ENCODE results near the gene TRPM2.

GRCh38 chr21:44419679-44420078, 66.3 kb downstream of the TRPM2 start:
- no peak for TF ChIP-seq RAD21 (IDR thresholded peaks at IDR 0.05; ENCODE audit: low read depth)
- no peak for TF ChIP-seq POLR2AphosphoS5 (IDR thresholded peaks at IDR 0.05; ENCODE audit: low read depth, low read length)
- no peak for TF ChIP-seq CTCF (IDR thresholded peaks at IDR 0.05 in 2 of 3, conservative IDR thresholded peaks at IDR 0.05 in 1 of 3; ENCODE audit: borderline replicate concordance in 1 of 3, insufficient read depth in 1 of 3, low read depth in 2 of 3, low read length in 2 of 3)
- no peak for TF ChIP-seq EZH2 (IDR thresholded peaks at IDR 0.05)
- TF ChIP-seq POLR2A (IDR thresholded peaks at IDR 0.05; ENCODE audit: borderline replicate concordance, extremely low read depth, insufficient read depth, insufficient read length), result no peak
- TF ChIP-seq CEBPB (IDR thresholded peaks at IDR 0.05; ENCODE audit: low read depth), result no peak
- TF ChIP-seq, protein P1, sequence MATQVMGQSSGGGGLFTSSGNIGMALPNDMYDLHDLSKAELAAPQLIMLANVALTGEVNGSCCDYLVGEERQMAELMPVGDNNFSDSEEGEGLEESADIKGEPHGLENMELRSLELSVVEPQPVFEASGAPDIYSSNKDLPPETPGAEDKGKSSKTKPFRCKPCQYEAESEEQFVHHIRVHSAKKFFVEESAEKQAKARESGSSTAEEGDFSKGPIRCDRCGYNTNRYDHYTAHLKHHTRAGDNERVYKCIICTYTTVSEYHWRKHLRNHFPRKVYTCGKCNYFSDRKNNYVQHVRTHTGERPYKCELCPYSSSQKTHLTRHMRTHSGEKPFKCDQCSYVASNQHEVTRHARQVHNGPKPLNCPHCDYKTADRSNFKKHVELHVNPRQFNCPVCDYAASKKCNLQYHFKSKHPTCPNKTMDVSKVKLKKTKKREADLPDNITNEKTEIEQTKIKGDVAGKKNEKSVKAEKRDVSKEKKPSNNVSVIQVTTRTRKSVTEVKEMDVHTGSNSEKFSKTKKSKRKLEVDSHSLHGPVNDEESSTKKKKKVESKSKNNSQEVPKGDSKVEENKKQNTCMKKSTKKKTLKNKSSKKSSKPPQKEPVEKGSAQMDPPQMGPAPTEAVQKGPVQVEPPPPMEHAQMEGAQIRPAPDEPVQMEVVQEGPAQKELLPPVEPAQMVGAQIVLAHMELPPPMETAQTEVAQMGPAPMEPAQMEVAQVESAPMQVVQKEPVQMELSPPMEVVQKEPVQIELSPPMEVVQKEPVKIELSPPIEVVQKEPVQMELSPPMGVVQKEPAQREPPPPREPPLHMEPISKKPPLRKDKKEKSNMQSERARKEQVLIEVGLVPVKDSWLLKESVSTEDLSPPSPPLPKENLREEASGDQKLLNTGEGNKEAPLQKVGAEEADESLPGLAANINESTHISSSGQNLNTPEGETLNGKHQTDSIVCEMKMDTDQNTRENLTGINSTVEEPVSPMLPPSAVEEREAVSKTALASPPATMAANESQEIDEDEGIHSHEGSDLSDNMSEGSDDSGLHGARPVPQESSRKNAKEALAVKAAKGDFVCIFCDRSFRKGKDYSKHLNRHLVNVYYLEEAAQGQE (IDR thresholded peaks at IDR 0.05; ENCODE audit: low read depth), result no peak
- no peak for TF ChIP-seq SRF (IDR thresholded peaks at IDR 0.05; ENCODE audit: low read depth)
- no peak for TF ChIP-seq EGR1 (IDR thresholded peaks at IDR 0.05; ENCODE audit: low read depth)
- no peak for TF ChIP-seq ZNF274 (IDR thresholded peaks at IDR 0.05; ENCODE audit: low read depth, low read length)
- no peak for TF ChIP-seq ELF1 (IDR thresholded peaks at IDR 0.05; ENCODE audit: borderline replicate concordance, low read depth)
- TF ChIP-seq EZH2phosphoT487 (IDR thresholded peaks at IDR 0.05; ENCODE audit: borderline replicate concordance), result no peak
- TF ChIP-seq, protein P2, sequence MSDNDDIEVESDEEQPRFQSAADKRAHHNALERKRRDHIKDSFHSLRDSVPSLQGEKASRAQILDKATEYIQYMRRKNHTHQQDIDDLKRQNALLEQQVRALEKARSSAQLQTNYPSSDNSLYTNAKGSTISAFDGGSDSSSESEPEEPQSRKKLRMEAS (IDR thresholded peaks at IDR 0.05), result no peak
- TF ChIP-seq YY1 (IDR thresholded peaks at IDR 0.05; ENCODE audit: extremely low read depth, insufficient replicate concordance, low read depth, low read length), result no peak
